B cell (primary cell): ENCODE data around the gene SPIB. TPM values are rescaled to one million over a fixed set of nuclear protein-coding genes. Genes with fewer than 3 reads are reported as not detected.

Experiments used
- ATAC-seq: fragments of 200-7000 bp; cut with Tn5 transposase; one replicate; pipeline ENCODE4 v1.10.0; 2021; ENCODE audit warnings: low read depth, mild to moderate bottlenecking, moderate number of reproducible peaks, moderate library complexity
- CTCF ChIA-PET: fragments of 350-600 bp; sonication (Branson Sonifier 250); formaldehyde crosslinking; loops from one replicate; lab custom pipeline; 2021; ENCODE audit warnings: antibody characterized with exemption, inconsistent platforms; lab: Charles Lee
- POLR2A ChIA-PET: fragments of 350-600 bp; sonication (Branson Sonifier 250); formaldehyde crosslinking; loops from one replicate; lab custom pipeline; 2021; ENCODE audit warnings: antibody characterized with exemption; lab: Charles Lee
- DNase-seq: peaks from one replicate; pipeline ENCODE4 v3.0.0; 2013
- H2AFZ ChIP-seq: 2 replicates; pipeline ENCODE4 v1.6.1; 2012; ENCODE audit warnings: mild to moderate bottlenecking, low read depth, low read length; ENCODE audit not compliant: insufficient read depth, poor library complexity, severe bottlenecking
- H3K27ac ChIP-seq, 2 donors: 1 replicate in 1 of 2; 2 replicates in 1 of 2; pipeline ENCODE4 v1.5.1; 2012 to 2013; ENCODE audit warnings: low read length in 2 of 2, mild to moderate bottlenecking in 2 of 2, moderate library complexity in 1 of 2
- H3K27me3 ChIP-seq, 4 experiments: fragments of 200-600 bp in 1 of 4; sonication (generic) in 1 of 4; replicated peaks in 1 of 4; 1 replicate in 2 of 4; 2 replicates in 2 of 4; pipeline versions ENCODE4 v1.6.1 to v1.7.0; 2013 to 2016; ENCODE audit warnings: low read length in 3 of 4, mild to moderate bottlenecking in 2 of 4, mixed read lengths in 1 of 4, moderate library complexity in 1 of 4; ENCODE audit not compliant: insufficient read depth in 4 of 4, control insufficient read depth in 3 of 4; ENCODE audit errors: control extremely low read depth in 1 of 4
- H3K36me3 ChIP-seq, 2 experiments: replicated peaks in 1 of 2; 1 replicate in 1 of 2; 2 replicates in 1 of 2; pipeline versions ENCODE4 v1.6.1 to v1.7.1; 2013; ENCODE audit warnings: low read length in 1 of 2; ENCODE audit not compliant: insufficient read depth in 2 of 2, control insufficient read depth in 1 of 2; ENCODE audit errors: control extremely low read depth in 1 of 2, extremely low read depth in 1 of 2
- H3K4me1 ChIP-seq, 2 donors: fragments of 200-600 bp in 1 of 2; sonication (generic) in 1 of 2; 1 replicate in 1 of 2; 2 replicates in 1 of 2; pipeline versions ENCODE4 v1.5.1 to v1.6.1; 2013 to 2017; ENCODE audit warnings: low read length in 2 of 2; ENCODE audit not compliant: control insufficient read depth in 2 of 2, insufficient read depth in 2 of 2
- H3K4me2 ChIP-seq: replicated peaks from 2 replicates; pipeline ENCODE3; 2012; ENCODE audit warnings: mild to moderate bottlenecking, low read depth, low read length; ENCODE audit not compliant: poor library complexity, severe bottlenecking
- H3K4me3 ChIP-seq, 5 experiments: fragments of 200-600 bp in 1 of 5; sonication (generic) in 1 of 5; 1 replicate in 3 of 5; 2 replicates in 2 of 5; pipeline versions ENCODE4 v1.5.1 to v1.7.0; 2011 to 2016; ENCODE audit warnings: low read length in 4 of 5, mild to moderate bottlenecking in 4 of 5, low read depth in 2 of 5, control low read depth in 1 of 5, moderate library complexity in 1 of 5; ENCODE audit not compliant: insufficient read depth in 1 of 5; ENCODE audit errors: control extremely low read depth in 1 of 5, extremely low read depth in 1 of 5
- H3K79me2 ChIP-seq: fragments of 200-600 bp; sonication (generic); one replicate; pipeline ENCODE4 v1.6.0; 2016; ENCODE audit warnings: low read length; ENCODE audit not compliant: control insufficient read depth, insufficient read depth
- H3K9ac ChIP-seq: fragments of 200-600 bp; sonication (generic); 2 replicates; pipeline ENCODE4 v1.6.1; 2017; ENCODE audit warnings: mild to moderate bottlenecking, low read length, moderate library complexity
- H3K9me3 ChIP-seq, 3 donors: one replicate each; pipeline versions ENCODE4 v1.6.1 to v1.7.1; 2013; ENCODE audit warnings: low read length in 2 of 3; ENCODE audit not compliant: control insufficient read depth in 2 of 3, insufficient read depth in 1 of 3; ENCODE audit errors: control extremely low read depth in 1 of 3
- H4K20me1 ChIP-seq: 2 replicates; pipeline ENCODE4 v1.6.0; 2012; ENCODE audit warnings: mild to moderate bottlenecking, low read length; ENCODE audit not compliant: insufficient read depth, control insufficient read depth, poor library complexity, severe bottlenecking
- H3K27ac Mint-ChIP-seq: one replicate; pipeline ENCODE4 v1.8.0; 2021; ENCODE audit warnings: mixed read lengths
- H3K27me3 Mint-ChIP-seq: one replicate; pipeline ENCODE4 v1.8.0; 2021; ENCODE audit warnings: mixed read lengths
- H3K4me1 Mint-ChIP-seq: one replicate; pipeline ENCODE4 v1.8.0; 2021; ENCODE audit warnings: mixed read lengths
- H3K4me3 Mint-ChIP-seq: one replicate; pipeline ENCODE4 v1.8.0; 2021; ENCODE audit warnings: mixed read lengths
- H3K9me3 Mint-ChIP-seq: one replicate; pipeline ENCODE4 v1.8.0; 2022; ENCODE audit warnings: mixed read lengths; ENCODE audit not compliant: insufficient read depth
- CTCF ChIP-seq: fragments of 200-600 bp; IDR thresholded peaks from one replicate; pipeline ENCODE4 v1.8.0; 2022; ENCODE audit warnings: antibody characterized with exemption, mild to moderate bottlenecking
- EZH2 ChIP-seq: IDR thresholded peaks from 2 replicates; pipeline ENCODE4 v1.6.1; 2012; ENCODE audit warnings: borderline replicate concordance, low read depth, mild to moderate bottlenecking, moderate library complexity, low read length; ENCODE audit not compliant: insufficient read depth, poor library complexity, severe bottlenecking
- WGBS: methylation state at CpG from one replicate; pipeline ENCODE4 v1.1.5; 2013; ENCODE audit warnings: missing lambda C conversion rate; ENCODE audit not compliant: insufficient coverage; 5-methylcytosine and 5-hydroxymethylcytosine counted together
- intact Hi-C: fragments of 100-400 bp; cut with micrococcal nuclease; formaldehyde crosslinking; loops from one replicate; pipeline ENCODE4 v1.10.0; 2022
- polyA plus RNA-seq: library from polyadenylated mRNA; depleted of rRNA; stranded (reverse); fragments of >200 nt; gene quantifications from 2 replicates; pipeline ENCODE4 v1.2.3, GENCODE V29; 2012
- total RNA-seq, 2 donors: library from RNA; stranded (reverse); fragments of 120-200 nt in 1 of 2; gene quantifications; 1 replicate in 1 of 2; 2 replicates in 1 of 2; pipeline versions ENCODE4 v1.2.3 to v1.2.4, GENCODE V29; 2013 to 2022

Gene SPIB
- total and polyA plus RNA-seq, 2 donors (not counting 1 experiment from before 2014, with no cell fraction given), result 183 to 205 TPM

- Histone ChIP-seq H3K4me2 (no peak overlapping the region), H3K4me1 (peaks cover 21 to 26% of the 10 kb centered on the region in 2 donors), H3K79me2 (no peaks in the 10 kb centered on the region), H3K9ac (no peak overlapping the region), H3K4me3 (no peak overlapping the region), H3K27ac (no peak overlapping the region), H3K27me3 (no peaks in the 10 kb centered on the region), H4K20me1 (no peaks in the 10 kb centered on the region), H3K9me3 (no peaks in the 10 kb centered on the region), H2AFZ (no peak overlapping the region), H3K36me3 (no peaks in the 10 kb centered on the region)
- no peaks in the 10 kb centered on the region for H3K9me3 Mint-ChIP-seq
- POLR2A ChIA-PET, result interaction anchor here (0.5 to 0.7 kb wide), 2 partner anchors 41 to 148 kb away, joined by 4 to 5 read pairs; no protein-coding TSS in a partner anchor
- H3K4me1 Mint-ChIP-seq, result peaks cover 18% of the 10 kb centered on the region
- CTCF ChIA-PET, result interaction anchor here (0.9 to 1.2 kb wide), 2 partner anchors 89 to 110 kb away, joined by 4 to 5 read pairs; no protein-coding TSS in a partner anchor
- TF ChIP-seq EZH2 (no peak), CTCF (no peak)
- no peaks in the 10 kb centered on the region for H3K27me3 Mint-ChIP-seq
- 94% methylated on average over 4 of the region's 5 CpGs for WGBS
- H3K27ac Mint-ChIP-seq, result no peak overlapping the region
- no peak overlapping the region for H3K4me3 Mint-ChIP-seq
- intact Hi-C loops, result no loop called here
- DNase-seq (no peak), ATAC-seq (no peak)
Measured at GRCh38 chr19:50457300-50457699, 38.6 kb downstream of the SPIB start.

- WGBS, result 51% methylated on average over 49 of the region's 50 CpGs
- Histone ChIP-seq H3K4me1 (peaks cover 21 to 26% of the 10 kb centered on the region in 2 donors), H3K27ac (no peak overlapping the region), H3K36me3 (no peaks in the 10 kb centered on the region), H4K20me1 (no peaks in the 10 kb centered on the region), H3K9ac (no peak overlapping the region), H3K79me2 (no peaks in the 10 kb centered on the region), H2AFZ (peak overlapping the region; percentile 50), H3K9me3 (no peaks in the 10 kb centered on the region), H3K4me3 (no peak overlapping the region), H3K27me3 (no peaks in the 10 kb centered on the region), H3K4me2 (peak overlapping the region; percentile 49)
- Mint-ChIP-seq H3K4me1 (peaks cover 18% of the 10 kb centered on the region), H3K9me3 (no peaks in the 10 kb centered on the region), H3K27ac (peak overlapping the region; percentile 63), H3K27me3 (no peaks in the 10 kb centered on the region), H3K4me3 (peak overlapping the region; percentile 45)
- TF ChIP-seq CTCF, result no peak
- POLR2A ChIA-PET, result interaction anchor here (0.6 to 1.1 kb wide), 2 partner anchors 17 to 28 kb away, joined by 3 to 4 read pairs; no protein-coding TSS in a partner anchor
- ATAC-seq (no peak), DNase-seq (no peak)
- intact Hi-C loops, result no loop called here
- CTCF ChIA-PET, result interaction anchor here (0.7 to 1.2 kb wide), 2 partner anchors 90 to 208 kb away, joined by 3 to 4 read pairs; no protein-coding TSS in a partner anchor
Measured at GRCh38 chr19:50458396-50459066, 39.8 kb downstream of the SPIB start.
